Upper lobe of left lung (tissue), 6 donors: Measurements from ENCODE around the gene SAMD8. TPM values are rescaled to one million over a fixed set of nuclear protein-coding genes. Genes with fewer than 3 reads are reported as not detected.

ENCODE experiments used
- ATAC-seq, 2 donors: fragments of 200-7000 bp; cut with Tn5 transposase; one replicate each; pipeline ENCODE4 v1.9.1; 2022; ENCODE audit warnings: mild to moderate bottlenecking in 2 of 2, moderate library complexity in 2 of 2; ENCODE audit not compliant: low FRiP score in 2 of 2
- DNase-seq, 2 donors: peaks; one replicate each; pipeline ENCODE4 v3.0.0-alpha.2; 2019 to 2020
- H3K27ac ChIP-seq, 4 donors: fragments of 200-600 bp; sonication (generic); one replicate each; pipeline ENCODE4 v1.5.1; 2016 to 2019
- H3K27me3 ChIP-seq, 4 donors: fragments of 200-600 bp; sonication (generic); one replicate each; pipeline ENCODE4 v1.5.1; 2017 to 2019
- H3K36me3 ChIP-seq, 4 donors: fragments of 200-600 bp; sonication (generic); one replicate each; pipeline ENCODE4 v1.5.1; 2016 to 2019
- H3K4me1 ChIP-seq, 4 donors: fragments of 200-600 bp; sonication (generic); one replicate each; pipeline ENCODE4 v1.5.1; 2018 to 2019
- H3K4me3 ChIP-seq, 4 donors: fragments of 200-600 bp; sonication (generic); one replicate each; pipeline ENCODE4 v1.5.1; 2017 to 2019; ENCODE audit warnings: mild to moderate bottlenecking in 2 of 4, moderate library complexity in 1 of 4
- H3K9me3 ChIP-seq, 4 donors: fragments of 200-600 bp; sonication (generic); one replicate each; pipeline ENCODE4 v1.5.1; 2018 to 2019
- CTCF ChIP-seq, 6 experiments: fragments of 450-650 bp in 4 of 6; fragments of 200-600 bp in 2 of 6; sonication (generic) in 2 of 6; IDR thresholded peaks; one replicate each; pipeline ENCODE4 v1.5.1; 2016 to 2019; ENCODE audit warnings: antibody characterized with exemption in 6 of 6
- EP300 ChIP-seq, 4 donors: sonication (generic); formaldehyde crosslinking; IDR thresholded peaks; one replicate each; pipeline ENCODE4 v1.5.1; 2017; ENCODE audit warnings: antibody characterized with exemption in 4 of 4, control low read depth in 2 of 4
- POLR2A ChIP-seq, 4 donors: fragments of 450-650 bp; IDR thresholded peaks; one replicate each; pipeline ENCODE4 v1.5.1; 2016 to 2017; ENCODE audit warnings: antibody characterized with exemption in 4 of 4, mild to moderate bottlenecking in 2 of 4
- POLR2AphosphoS5 ChIP-seq, 2 donors: sonication (generic); formaldehyde crosslinking; IDR thresholded peaks; one replicate each; pipeline ENCODE4 v1.5.1; 2017; ENCODE audit warnings: antibody characterized with exemption in 2 of 2
- WGBS, 2 donors: methylation state at CpG; one replicate each; pipeline ENCODE4 v1.1.5; 2017 to 2018; 5-methylcytosine and 5-hydroxymethylcytosine counted together
- total RNA-seq, 6 donors: library from RNA; depleted of rRNA in 4 of 6; stranded (reverse); fragments of >200 nt in 4 of 6; gene quantifications; one replicate each; pipeline versions ENCODE4 v1.1.0 to v1.2.1, GENCODE V29; 2016 to 2021
- donor health status: DM: no; HTN: no; CAD: no; lungs with moderate emphysema.
- donor health status: DM: no; HTN: yes; CAD: no; lungs with severe emphysema.

The SAMD8 gene
- total RNA-seq, 6 donors from 2014 or later, result 8.4 to 36.2 (median 18.0) TPM

GRCh38 chr10:75209921-75210281 is 98.4 kb downstream of the SAMD8 start:
- Histone ChIP-seq H3K27me3 (no peaks in the 10 kb centered on the region), H3K27ac (peak overlapping the region; percentile 98 to 100 (median 98)), H3K9me3 (no peaks in the 10 kb centered on the region), H3K4me1 (peaks cover 17 to 38% (median 22%) of the 10 kb centered on the region in 4 donors), H3K36me3 (peaks cover 9 to 27% (median 22%) of the 10 kb centered on the region in 4 donors), H3K4me3 (peak overlapping the region; percentile 63 to 99 (median 94))
- DNase-seq, result peak; percentile 65 to 86
- peak; percentile 90 to 93 for ATAC-seq
- TF ChIP-seq EP300 (IDR thresholded peaks at IDR 0.05) (no peak), CTCF (IDR thresholded peaks at IDR 0.05) (no peak), POLR2AphosphoS5 (IDR thresholded peaks at IDR 0.05) (no peak), POLR2A (IDR thresholded peaks at IDR 0.05) (peak in 1 of 4 donors; percentile 77)
- WGBS, 2 donors, result 0% methylated on average over 11 to 19 of the region's 19 CpGs

DNA sequence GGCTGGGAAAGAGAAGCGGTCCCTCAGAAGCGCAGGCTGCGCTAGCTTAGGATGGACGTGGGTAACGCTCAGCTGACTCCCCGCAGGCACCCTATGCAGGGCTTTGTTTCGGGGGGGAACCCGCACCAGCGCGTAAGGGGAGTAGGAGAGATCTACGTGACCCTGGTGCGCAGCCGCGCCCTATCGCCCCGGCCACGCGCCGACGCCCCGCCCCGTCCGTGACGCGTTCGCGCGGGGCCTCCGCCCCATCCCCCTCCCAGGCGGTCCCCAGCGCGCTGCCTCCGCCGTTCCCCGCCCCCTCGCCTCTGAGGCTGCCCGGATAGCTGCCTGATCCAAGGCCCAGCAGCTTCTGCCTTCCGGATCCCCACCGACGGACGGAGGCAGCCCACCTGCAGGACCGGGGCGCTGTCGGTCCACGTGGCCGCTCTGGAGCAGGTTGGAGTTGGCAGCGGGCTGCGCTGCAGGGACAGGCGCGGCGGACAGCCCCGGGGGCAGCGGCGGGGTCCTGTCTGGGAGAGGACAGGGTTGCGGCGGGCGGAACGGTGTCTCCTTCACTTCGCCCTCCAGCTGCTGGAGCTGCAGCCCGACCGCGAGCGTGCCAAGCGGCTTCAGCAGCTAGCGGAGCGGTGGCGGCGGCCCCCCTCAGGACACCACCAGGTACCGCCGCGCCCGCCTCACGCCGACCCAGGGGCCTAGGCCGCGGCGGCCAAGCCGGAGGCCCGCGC is 99.0 kb downstream of the SAMD8 start, which contains the start of gene VDAC2:
TSS of gene VDAC2 (plus strand) at position 515 of the 725 bp plus-strand sequence. CDS start 363 bp downstream, outside the sequence.
- DNase-seq (peak; percentile 88 to 99), ATAC-seq (peak; percentile 98)
- 0% methylated on average over 32 of the region's 80 CpGs for WGBS, 2 donors
- Histone ChIP-seq H3K27me3 (no peaks in the 10 kb centered on the region), H3K4me3 (peak within 1 kb of the TSS; percentile 63 to 99 (median 94)), H3K9me3 (no peaks in the 10 kb centered on the region), H3K4me1 (peaks cover 17 to 39% (median 22%) of the 10 kb centered on the region in 4 donors), H3K36me3 (peaks cover 10 to 32% (median 28%) of the 10 kb centered on the region in 4 donors), H3K27ac (peak within 1 kb of the TSS; percentile 98 to 100 (median 98))
- TF ChIP-seq CTCF (IDR thresholded peaks at IDR 0.05) (peak in 2 of 6 experiments; percentile 37 to 53), EP300 (IDR thresholded peaks at IDR 0.05) (peak in 1 of 4 donors; percentile 1), POLR2AphosphoS5 (IDR thresholded peaks at IDR 0.05) (peak; percentile 85 to 91), POLR2A (IDR thresholded peaks at IDR 0.05) (peak; percentile 74 to 96 (median 88))

- Histone ChIP-seq H3K4me3 (peak overlapping the region; percentile 50 to 99 (median 94)), H3K27me3 (no peaks in the 10 kb centered on the region), H3K27ac (peak overlapping the region; percentile 98 to 100 (median 98)), H3K4me1 (peaks cover 20 to 45% (median 26%) of the 10 kb centered on the region in 4 donors), H3K36me3 (peaks cover 10 to 40% (median 34%) of the 10 kb centered on the region in 4 donors), H3K9me3 (no peaks in the 10 kb centered on the region)
- DNase-seq (peak in 1 of 2 donors; percentile 36), ATAC-seq (peak in 1 of 2 donors; percentile 58)
- TF ChIP-seq CTCF (IDR thresholded peaks at IDR 0.05) (no peak), EP300 (IDR thresholded peaks at IDR 0.05) (no peak), POLR2AphosphoS5 (IDR thresholded peaks at IDR 0.05) (no peak)
- WGBS, 2 donors, result 0% methylated on average over 37 to 38 of the region's 38 CpGs
These were observed 99.7 kb downstream of the SAMD8 start for GRCh38 chr10:75211007-75211691.

DNA sequence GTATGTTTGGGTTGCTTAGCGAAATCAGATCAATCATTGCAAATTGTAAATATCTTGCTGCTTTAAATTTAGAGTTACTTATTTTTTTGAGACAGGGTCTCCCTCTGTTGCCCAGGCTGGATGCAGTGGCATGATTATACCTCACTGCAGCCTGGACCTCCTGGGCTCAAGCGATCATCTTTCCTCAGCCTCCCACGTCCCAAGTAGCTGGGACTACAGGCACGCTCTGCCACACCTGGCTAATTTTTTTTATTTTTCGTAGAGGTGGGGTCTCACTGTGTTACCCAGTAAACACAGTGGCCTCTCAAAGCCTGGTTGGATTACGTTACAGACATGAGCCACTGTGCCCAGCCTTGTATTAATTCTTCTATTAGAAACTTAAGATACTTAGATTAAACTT is 100.9 kb downstream of the SAMD8 start:
- peaks cover 10 to 51% (median 45%) of the 10 kb centered on the region in 4 donors for H3K36me3 ChIP-seq
- no peaks in the 10 kb centered on the region for H3K9me3 ChIP-seq
- H3K4me1 ChIP-seq, result peaks cover 23 to 54% (median 31%) of the 10 kb centered on the region in 4 donors
- TF ChIP-seq CTCF (IDR thresholded peaks at IDR 0.05) (no peak), POLR2AphosphoS5 (IDR thresholded peaks at IDR 0.05) (no peak), POLR2A (IDR thresholded peaks at IDR 0.05) (no peak), EP300 (IDR thresholded peaks at IDR 0.05) (no peak)
- peak overlapping the region in 1 of 4 donors; percentile 98 for H3K27ac ChIP-seq
- no peaks in the 10 kb centered on the region for H3K27me3 ChIP-seq
- DNase-seq, result no peak
- peak overlapping the region in 1 of 4 donors; percentile 95 for H3K4me3 ChIP-seq
- no peak for ATAC-seq
- 92 to 93% methylated on average over 6 of the region's 6 CpGs for WGBS, 2 donors
